Mesodermal cell (in vitro differentiated cells): ENCODE data around the gene MSRB2.

Experiments
- H3K27ac ChIP-seq: 2 replicates; pipeline ENCODE4 v1.7.0; 2013; ENCODE audit warnings: mild to moderate bottlenecking, low read depth, low read length, moderate library complexity; ENCODE audit not compliant: severe bottlenecking
- H3K36me3 ChIP-seq: 2 replicates; pipeline ENCODE4 v1.7.1; 2013; ENCODE audit warnings: mild to moderate bottlenecking, low read length, moderate library complexity; ENCODE audit not compliant: control insufficient read depth, insufficient read depth
- H3K4me1 ChIP-seq: one replicate; pipeline ENCODE4 v1.7.1; 2013; ENCODE audit warnings: mild to moderate bottlenecking, low read length; ENCODE audit not compliant: insufficient read depth, control insufficient read depth, poor library complexity, severe bottlenecking
- H3K4me3 ChIP-seq: 2 replicates; pipeline ENCODE4 v1.7.0; 2013; ENCODE audit warnings: low read length, control low read depth, mild to moderate bottlenecking; ENCODE audit not compliant: insufficient read depth, poor library complexity, severe bottlenecking; ENCODE audit errors: extremely low read depth
- H3K9me3 ChIP-seq: 2 replicates; pipeline ENCODE4 v1.7.1; 2013; ENCODE audit warnings: mild to moderate bottlenecking, low read length, moderate library complexity; ENCODE audit not compliant: control insufficient read depth
- WGBS, 2 experiments: methylation state at CpG; one replicate each; pipeline ENCODE4 v1.1.5; 2013; ENCODE audit warnings: missing lambda C conversion rate in 2 of 2; ENCODE audit not compliant: insufficient coverage in 2 of 2; 5-methylcytosine and 5-hydroxymethylcytosine counted together

Gene MSRB2

DNA sequence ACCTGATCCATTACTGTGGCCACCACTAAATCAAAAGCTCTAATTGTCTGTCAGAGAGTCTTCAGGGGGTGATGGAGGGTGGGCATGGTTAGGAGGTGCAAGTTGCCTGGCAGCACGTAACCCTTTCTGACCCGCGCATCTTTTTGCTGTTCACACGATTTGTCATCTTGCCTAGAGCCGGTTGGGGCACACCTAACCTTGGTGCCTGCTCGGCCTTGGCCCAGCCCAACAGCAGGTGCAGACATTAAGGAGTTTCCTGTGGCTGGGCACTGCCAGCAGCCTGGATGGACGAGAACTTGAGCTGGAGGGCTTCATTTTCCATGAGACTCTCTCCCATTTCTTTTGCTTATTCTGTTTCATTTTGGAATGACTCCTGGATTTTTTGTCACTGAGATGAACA, 55.7 kb downstream of the MSRB2 start:
- Histone ChIP-seq H3K27ac (no peak overlapping the region), H3K9me3 (no peaks in the 10 kb centered on the region), H3K4me3 (no peak overlapping the region), H3K36me3 (no peaks in the 10 kb centered on the region), H3K4me1 (no peaks in the 10 kb centered on the region)
- 87 to 94% methylated on average over 7 of the region's 7 CpGs for WGBS, 2 experiments

DNA sequence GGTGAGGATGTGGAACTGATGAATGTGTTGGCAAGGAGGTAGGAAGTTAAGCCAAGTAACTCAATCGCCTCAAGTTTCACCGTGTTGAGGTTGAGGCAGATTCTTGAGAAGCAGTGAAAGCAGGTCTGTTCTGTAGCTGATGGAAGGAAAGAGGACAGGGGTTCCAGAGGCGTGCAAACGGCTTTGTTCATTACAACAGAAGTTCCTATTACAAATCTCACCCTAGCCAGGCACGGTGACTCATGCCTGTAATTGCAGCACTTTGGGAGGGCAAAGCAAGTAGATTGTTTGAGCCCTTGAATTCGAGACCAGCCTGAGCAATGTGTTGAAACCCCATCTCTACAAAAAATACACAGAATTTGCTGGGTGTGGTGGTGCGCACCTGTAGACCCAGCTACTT, 59.8 kb downstream of the MSRB2 start:
- Histone ChIP-seq H3K4me1 (no peaks in the 10 kb centered on the region), H3K27ac (no peak overlapping the region), H3K9me3 (no peaks in the 10 kb centered on the region), H3K4me3 (no peak overlapping the region), H3K36me3 (no peaks in the 10 kb centered on the region)
- WGBS, 2 experiments, result 69 to 82% methylated on average over 2 of the region's 7 CpGs

DNA sequence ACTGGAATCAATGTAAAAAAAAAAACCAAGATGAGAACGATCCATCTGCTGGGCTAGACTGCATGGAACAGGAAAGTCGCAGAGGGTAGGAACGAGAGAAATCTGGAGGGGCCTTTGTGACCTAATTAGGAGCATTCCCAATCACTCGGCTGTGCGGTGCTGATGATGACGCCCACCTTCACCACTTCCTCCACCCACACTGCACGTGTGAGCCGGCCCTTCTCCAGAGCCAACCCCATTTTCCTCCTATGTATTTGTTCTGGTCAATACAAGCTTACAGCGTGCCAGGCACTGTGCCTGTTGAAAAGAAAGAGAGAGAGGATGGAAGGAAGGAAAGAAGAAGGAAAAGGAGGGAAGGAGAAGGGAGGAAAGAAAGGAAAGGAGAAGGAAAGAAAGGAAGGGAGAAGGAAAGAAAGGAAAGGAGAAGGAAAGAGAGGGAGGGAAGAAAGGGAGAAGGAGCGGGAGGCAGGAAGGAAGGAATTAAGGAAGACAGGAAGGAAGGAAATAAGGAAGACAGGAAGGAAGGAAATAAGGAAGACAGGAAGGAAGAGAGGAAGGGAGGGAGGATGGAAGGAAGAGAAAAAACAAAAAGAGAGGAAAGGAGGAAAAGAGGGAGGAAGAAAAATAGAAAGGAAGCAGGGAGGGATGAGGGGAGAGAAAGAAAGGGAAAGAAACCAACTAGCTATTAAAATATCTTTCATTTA, 61.2 kb downstream of the MSRB2 start:
- WGBS, 2 experiments, result 75 to 80% methylated on average over 5 to 8 of the region's 10 CpGs
- Histone ChIP-seq H3K4me1 (no peaks in the 10 kb centered on the region), H3K36me3 (no peaks in the 10 kb centered on the region), H3K4me3 (no peak overlapping the region), H3K27ac (no peak overlapping the region), H3K9me3 (no peaks in the 10 kb centered on the region)

DNA sequence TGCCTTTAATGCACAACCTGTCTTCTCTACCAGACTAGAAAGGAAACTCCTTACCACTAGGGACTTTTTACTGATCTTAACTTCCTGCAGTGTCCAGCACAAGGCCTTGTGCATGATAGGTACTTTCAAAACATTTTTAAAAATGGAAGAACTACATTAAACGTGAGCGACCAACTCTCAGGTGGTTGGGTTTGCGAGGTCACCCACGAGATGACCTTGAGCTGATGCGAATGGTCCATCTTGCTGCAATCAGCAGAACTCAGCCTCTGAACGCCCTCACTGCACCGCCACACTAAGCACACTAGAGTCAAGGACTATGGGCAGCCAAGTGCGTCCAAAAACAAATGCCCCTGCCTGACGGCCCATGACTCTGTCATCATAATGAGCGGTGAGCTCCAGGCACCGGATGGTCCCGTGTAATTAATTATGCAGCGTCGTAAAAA, 61.9 kb downstream of the MSRB2 start:
- Histone ChIP-seq H3K4me3 (no peak overlapping the region), H3K36me3 (no peaks in the 10 kb centered on the region), H3K27ac (no peak overlapping the region), H3K4me1 (no peaks in the 10 kb centered on the region), H3K9me3 (no peaks in the 10 kb centered on the region)
- 81 to 82% methylated on average over 14 of the region's 14 CpGs for WGBS, 2 experiments

DNA sequence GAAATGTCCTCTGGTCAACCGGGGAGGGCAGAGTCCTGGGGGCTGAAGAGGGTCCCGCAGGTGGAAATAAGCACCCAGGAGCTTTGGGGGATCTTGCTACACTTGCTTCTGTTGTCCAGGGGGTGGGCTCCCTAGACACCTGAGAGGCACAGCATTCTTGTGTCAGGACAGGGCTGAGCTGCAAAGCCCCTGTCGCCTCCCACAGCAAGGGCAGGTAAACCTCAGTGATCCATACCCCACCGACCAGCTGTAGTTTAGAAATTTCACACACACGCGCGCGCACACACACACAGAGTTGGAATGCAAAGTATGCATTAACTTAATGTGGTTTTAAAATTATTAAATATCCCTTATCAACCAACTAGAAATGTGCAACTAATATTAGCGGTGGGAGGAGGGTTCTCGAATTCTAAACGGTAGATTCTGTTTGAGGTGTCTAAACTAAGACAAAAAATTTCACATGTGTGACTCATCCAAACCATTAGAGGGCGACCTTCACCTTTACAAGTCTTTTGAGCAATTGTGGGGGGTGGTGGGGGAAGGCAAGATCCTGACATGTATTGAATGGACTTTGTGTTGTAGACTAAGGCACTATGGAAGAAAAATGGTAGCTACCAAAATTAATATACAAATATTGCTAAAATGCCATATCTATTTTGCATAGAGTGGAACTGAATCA, 62.5 kb downstream of the MSRB2 start:
- H3K4me3 ChIP-seq, result peak overlapping the region; percentile 23
- 50 to 57% methylated on average over 2 to 3 of the region's 12 CpGs for WGBS, 2 experiments
- H3K36me3 ChIP-seq, result no peaks in the 10 kb centered on the region
- H3K9me3 ChIP-seq, result no peaks in the 10 kb centered on the region
- H3K27ac ChIP-seq, result no peak overlapping the region
- H3K4me1 ChIP-seq, result no peaks in the 10 kb centered on the region

GRCh38 chr10:23158370-23158769, 63.0 kb downstream of the MSRB2 start:
- peak overlapping the region; percentile 23 for H3K4me3 ChIP-seq
- no peaks in the 10 kb centered on the region for H3K4me1 ChIP-seq
- no peaks in the 10 kb centered on the region for H3K36me3 ChIP-seq
- 0% methylated on average over 1 of the region's 5 CpGs; no CpG with 5 or more reads in 1 of the 2 experiments for WGBS, 2 experiments
- no peaks in the 10 kb centered on the region for H3K9me3 ChIP-seq
- H3K27ac ChIP-seq, result no peak overlapping the region

DNA sequence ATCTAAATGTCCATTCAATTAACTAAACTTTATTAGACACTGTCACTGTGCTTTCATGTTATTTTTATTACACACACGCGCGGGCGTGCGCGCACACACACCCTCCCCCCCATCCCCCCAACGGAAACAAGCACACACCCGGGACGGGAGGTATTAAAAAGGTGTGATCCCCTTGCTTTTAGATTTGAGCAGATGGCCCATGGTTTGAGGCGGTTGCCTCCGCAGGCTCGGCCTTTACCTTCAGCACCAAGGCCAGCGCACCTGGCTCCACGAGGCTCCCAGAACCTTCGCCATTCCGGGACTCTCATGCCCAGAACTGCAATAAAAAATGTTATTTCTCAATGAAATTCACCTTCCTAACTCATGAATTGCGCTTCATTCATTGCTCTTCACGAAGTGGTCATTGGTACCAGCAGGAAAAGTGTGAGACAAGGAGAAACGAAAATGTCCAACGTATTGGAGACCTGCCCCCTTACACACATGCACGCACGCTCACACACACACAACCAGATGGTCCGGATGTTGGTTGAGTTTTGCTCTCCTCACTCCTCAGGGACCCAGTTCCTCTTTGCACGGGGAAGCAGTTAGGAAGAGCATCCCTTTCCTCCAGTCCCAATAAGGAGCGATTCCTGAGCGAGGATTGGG, 76.0 kb downstream of the MSRB2 start:
- no peaks in the 10 kb centered on the region for H3K36me3 ChIP-seq
- no peak overlapping the region for H3K27ac ChIP-seq
- no peaks in the 10 kb centered on the region for H3K4me1 ChIP-seq
- no peaks in the 10 kb centered on the region for H3K9me3 ChIP-seq
- no peak overlapping the region for H3K4me3 ChIP-seq
- WGBS, 2 experiments, result 18 to 19% methylated on average over 11 to 12 of the region's 26 CpGs
